SK-N-SH (cell line): Measurements from ENCODE around the gene SGCA. TPM values are rescaled to one million over a fixed set of nuclear protein-coding genes. Genes with fewer than 3 reads are reported as not detected.

ENCODE experiments used
- CTCF ChIA-PET: fragments of 300-600, 350-600 bp; formaldehyde crosslinking; extraction: SDS; loops from one replicate; lab custom pipeline; 2021; lab: Yijun Ruan, JAX
- POLR2A ChIA-PET: fragments of 350-600 bp; sonication (Branson Sonifier 250); formaldehyde crosslinking; extraction: SDS; loops from one replicate; lab custom pipeline; 2020; ENCODE audit warnings: antibody characterized with exemption, inconsistent platforms; lab: Yijun Ruan, JAX
- DNase-seq: peaks from one replicate; pipeline ENCODE4 v3.0.0; 2012
- H2AFZ ChIP-seq: fragments of 200-600 bp; sonication (generic); 2 replicates; pipeline ENCODE4 v1.8.1; 2016; ENCODE audit warnings: antibody characterized with exemption, mild to moderate bottlenecking, low read depth
- H3F3A ChIP-seq: fragments of 200-600 bp; sonication (generic); replicated peaks from 2 replicates; pipeline ENCODE3; 2016; ENCODE audit warnings: antibody characterized with exemption, mild to moderate bottlenecking; ENCODE audit not compliant: insufficient read depth
- H3K27ac ChIP-seq, 2 experiments: fragments of 200-500 bp in 1 of 2; fragments of 200-600 bp in 1 of 2; sonication (Bioruptor generic) in 1 of 2; sonication (generic), shearing (Covaris generic) in 1 of 2; 2 replicates each; pipeline versions ENCODE4 v1.5.1 to v1.6.1; 2014 to 2016; ENCODE audit warnings: low read depth in 2 of 2, inconsistent platforms in 1 of 2, low read length in 1 of 2, mild to moderate bottlenecking in 1 of 2, mixed read lengths in 1 of 2
- H3K27me3 ChIP-seq: fragments of 200-600 bp; sonication (generic), shearing (Covaris generic); 2 replicates; pipeline ENCODE4 v1.6.1; 2016; ENCODE audit warnings: mixed run types; ENCODE audit not compliant: insufficient read depth
- H3K36me3 ChIP-seq, 2 experiments: fragments of 200-500 bp in 1 of 2; fragments of 200-600 bp in 1 of 2; sonication (Bioruptor generic) in 1 of 2; sonication (generic) in 1 of 2; replicated peaks in 1 of 2; 2 replicates each; pipeline versions ENCODE3 to v1.5.1; 2014 to 2016; ENCODE audit warnings: low read length in 1 of 2, mild to moderate bottlenecking in 1 of 2; ENCODE audit not compliant: insufficient read depth in 2 of 2, control insufficient read depth in 1 of 2
- H3K4me1 ChIP-seq, 2 experiments: fragments of 200-500 bp in 1 of 2; fragments of 200-600 bp in 1 of 2; sonication (Bioruptor generic) in 1 of 2; sonication (generic), shearing (Covaris generic) in 1 of 2; 2 replicates each; pipeline versions ENCODE4 v1.5.1 to v1.6.1; 2014 to 2016; ENCODE audit warnings: low read depth in 1 of 2, low read length in 1 of 2, mixed run types in 1 of 2; ENCODE audit not compliant: insufficient read depth in 2 of 2, control insufficient read depth in 1 of 2
- H3K4me2 ChIP-seq: fragments of 200-600 bp; sonication (generic), shearing (Covaris generic); 2 replicates; pipeline ENCODE4 v1.6.1; 2017; ENCODE audit warnings: mixed run types
- H3K4me3 ChIP-seq, 2 experiments: fragments of 200-500 bp in 1 of 2; fragments of 200-600 bp in 1 of 2; sonication (Bioruptor generic) in 1 of 2; sonication (generic), shearing (Covaris generic) in 1 of 2; 2 replicates each; pipeline versions ENCODE4 v1.5.1 to v1.8.1; 2014 to 2016; ENCODE audit warnings: low read depth in 2 of 2, inconsistent platforms in 1 of 2, low read length in 1 of 2, mild to moderate bottlenecking in 1 of 2, mixed read lengths in 1 of 2, moderate library complexity in 1 of 2
- H3K79me2 ChIP-seq: fragments of 200-600 bp; sonication (generic); 2 replicates; pipeline ENCODE4 v1.8.1; 2017; ENCODE audit warnings: mild to moderate bottlenecking; ENCODE audit not compliant: insufficient read depth
- H3K9ac ChIP-seq: fragments of 200-600 bp; sonication (generic); 2 replicates; pipeline ENCODE4 v1.6.1; 2017; ENCODE audit warnings: mixed run types
- H3K9me2 ChIP-seq: fragments of 200-600 bp; sonication (generic); 2 replicates; pipeline ENCODE4 v1.6.1; 2017; ENCODE audit warnings: mixed run types
- H3K9me3 ChIP-seq: fragments of 200-600 bp; sonication (generic); 2 replicates; pipeline ENCODE4 v1.6.1; 2017; ENCODE audit warnings: mixed run types, mild to moderate bottlenecking, moderate library complexity
- H4K20me1 ChIP-seq: fragments of 200-600 bp; sonication (generic); 2 replicates; pipeline ENCODE4 v1.6.1; 2017; ENCODE audit warnings: mild to moderate bottlenecking, mixed run types; ENCODE audit not compliant: insufficient read depth
- CHD2 ChIP-seq: fragments of 150-350 bp; IDR thresholded peaks from 2 replicates; pipeline ENCODE4 v1.6.1; 2018; ENCODE audit warnings: low read length; ENCODE audit not compliant: partially characterized antibody
- EP300 ChIP-seq, 2 experiments: IDR thresholded peaks; 2 replicates each; pipeline versions ENCODE4 v1.4.0 to v1.6.1; 2012; ENCODE audit warnings: borderline replicate concordance in 1 of 2, low read depth in 1 of 2, low read length in 1 of 2
- EZH2phosphoT487 ChIP-seq: fragments of 200-600 bp; sonication (generic); IDR thresholded peaks from 2 replicates; pipeline ENCODE4 v1.6.1; 2017; ENCODE audit warnings: low read depth, mixed run types, mild to moderate bottlenecking, antibody characterized with exemption, moderate library complexity, borderline replicate concordance
- FOXM1 ChIP-seq: IDR thresholded peaks from 2 replicates; pipeline ENCODE4 v1.4.0; 2012; ENCODE audit warnings: low read depth, mild to moderate bottlenecking
- JUND ChIP-seq: IDR thresholded peaks from 2 replicates; pipeline ENCODE4 v1.4.0; 2012
- MEF2A ChIP-seq: IDR thresholded peaks from 2 replicates; pipeline ENCODE4 v1.4.0; 2012; ENCODE audit warnings: low read depth, borderline replicate concordance
- MXI1 ChIP-seq: IDR thresholded peaks from 2 replicates; pipeline ENCODE4 v1.6.1; 2012; ENCODE audit warnings: mild to moderate bottlenecking, low read depth, low read length, improper control_type of control experiment
- NFIC ChIP-seq: IDR thresholded peaks from 2 replicates; pipeline ENCODE4 v1.4.0; 2012; ENCODE audit warnings: borderline replicate concordance
- NRF1 ChIP-seq: IDR thresholded peaks from 2 replicates; pipeline ENCODE4 v1.6.1; 2012; ENCODE audit warnings: low read depth, mild to moderate bottlenecking, low read length
- POLR2AphosphoS5 ChIP-seq: IDR thresholded peaks from 2 replicates; pipeline ENCODE4 v1.6.1; 2012; ENCODE audit warnings: low read depth, low read length
- RCOR1 ChIP-seq: fragments of 150-350 bp; IDR thresholded peaks from 2 replicates; pipeline ENCODE4 v1.6.1; 2017; ENCODE audit warnings: antibody characterized with exemption, low read length
- RXRA ChIP-seq: IDR thresholded peaks from 2 replicates; pipeline ENCODE4 v1.4.0; 2012; ENCODE audit warnings: low read depth, mild to moderate bottlenecking, borderline replicate concordance
- TAF1 ChIP-seq: IDR thresholded peaks from 2 replicates; pipeline ENCODE4 v1.6.1; 2012; ENCODE audit warnings: low read depth, mild to moderate bottlenecking, low read length, moderate library complexity, borderline replicate concordance
- TCF12 ChIP-seq: IDR thresholded peaks from 2 replicates; pipeline ENCODE4 v1.4.0; 2012
- YY1 ChIP-seq: IDR thresholded peaks from 2 replicates; pipeline ENCODE4 v1.4.0; 2012; ENCODE audit warnings: low read depth, mild to moderate bottlenecking
- WGBS: methylation state at CpG from one replicate; pipeline ENCODE4 v1.1.6; 2017; ENCODE audit warnings: low lambda C conversion rate; 5-methylcytosine and 5-hydroxymethylcytosine counted together
- polyA plus RNA-seq, 3 experiments: library from polyadenylated mRNA; depleted of rRNA; stranded (reverse); fragments of >200 nt; gene quantifications; 2 replicates each; pipeline ENCODE4 v1.2.3, GENCODE V29; 2012
- TF ChIP-seq, protein P1 (sequence below): fragments of 150-350 bp; IDR thresholded peaks from 2 replicates; pipeline ENCODE4 v1.6.1; 2017; ENCODE audit warnings: antibody characterized with exemption, low read length, low read depth, borderline replicate concordance
- TF ChIP-seq, protein P2 (sequence below): IDR thresholded peaks from 2 replicates; pipeline ENCODE4 v1.4.0; 2012; ENCODE audit warnings: low read depth
- TF ChIP-seq, protein P3 (sequence below): IDR thresholded peaks from 2 replicates; pipeline ENCODE4 v1.4.0; 2012; ENCODE audit warnings: low read depth, borderline replicate concordance

Gene SGCA
- polyA plus RNA-seq, 1 of the 3 experiments (the other 2 are of a cell fraction), result not detected

DNA sequence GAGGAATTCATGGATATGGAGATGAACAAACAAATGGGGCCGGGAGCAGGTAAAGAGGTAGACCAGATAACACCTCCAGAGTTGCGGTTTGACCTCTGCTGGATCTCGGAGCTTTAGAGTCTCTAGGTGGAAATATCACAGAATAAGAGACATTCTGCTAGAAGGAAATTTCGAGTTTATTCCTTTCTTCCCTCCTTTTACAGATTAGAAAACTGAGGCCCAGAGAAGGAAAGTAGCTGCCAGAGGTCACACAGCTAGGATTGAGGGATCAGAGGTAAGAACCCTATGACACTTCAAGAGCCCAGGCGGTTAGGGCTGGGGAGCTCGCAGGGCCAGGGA, 43.3 kb downstream of the SGCA start:
- 72% methylated on average over 6 of the region's 6 CpGs for WGBS
- H3K4me3 ChIP-seq, result no peak overlapping the region

More for the DNA sequence above, 43.3 kb downstream of the SGCA start:
- H3K36me3 ChIP-seq, result no peaks in the 10 kb centered on the region
- ChIA-PET POLR2A (interaction anchor here (0.7 to 1.3 kb wide), 8 partner anchors 13 to 77 kb away, joined by 3 to 6 read pairs (median 4); no protein-coding TSS in a partner anchor), CTCF (interaction anchor here (1.0 to 25.6 kb wide), 11 partner anchors 8 to 78 kb away, joined by 3 to 2150 read pairs (median 4); partner anchors contain the start of genes COL1A1, PPP1R9B, SGCA and TMEM92)
- H3K4me2 ChIP-seq, result peak overlapping the region; percentile 54; the same call in 1 of the 2 replicates
- H2AFZ ChIP-seq, result no peak overlapping the region
- H3K9me2 ChIP-seq, result no peaks in the 10 kb centered on the region
- peak overlapping the region; percentile 97 to 100 for H3K27ac ChIP-seq
- H3K9ac ChIP-seq, result peak overlapping the region; percentile 56; the same call in 1 of the 2 replicates
- no peaks in the 10 kb centered on the region for H3K9me3 ChIP-seq
- H3K79me2 ChIP-seq, result no peaks in the 10 kb centered on the region; the same call in 1 of the 2 replicates
- TF ChIP-seq RCOR1 (no peak), NRF1 (no peak), FOXM1 (no peak), RXRA (no peak), MXI1 (no peak), JUND (no peak), MEF2A (no peak), POLR2AphosphoS5 (no peak), EP300 (IDR thresholded peaks at IDR 0.05; ENCODE audit: borderline replicate concordance in 1 of 2, low read depth in 1 of 2, low read length in 1 of 2) (no peak), TAF1 (no peak), NFIC (no peak), EZH2phosphoT487 (no peak), TCF12 (no peak), CHD2 (no peak), YY1 (no peak)
- TF ChIP-seq, protein P1, sequence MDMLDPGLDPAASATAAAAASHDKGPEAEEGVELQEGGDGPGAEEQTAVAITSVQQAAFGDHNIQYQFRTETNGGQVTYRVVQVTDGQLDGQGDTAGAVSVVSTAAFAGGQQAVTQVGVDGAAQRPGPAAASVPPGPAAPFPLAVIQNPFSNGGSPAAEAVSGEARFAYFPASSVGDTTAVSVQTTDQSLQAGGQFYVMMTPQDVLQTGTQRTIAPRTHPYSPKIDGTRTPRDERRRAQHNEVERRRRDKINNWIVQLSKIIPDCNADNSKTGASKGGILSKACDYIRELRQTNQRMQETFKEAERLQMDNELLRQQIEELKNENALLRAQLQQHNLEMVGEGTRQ, result no peak
- TF ChIP-seq, protein P2, sequence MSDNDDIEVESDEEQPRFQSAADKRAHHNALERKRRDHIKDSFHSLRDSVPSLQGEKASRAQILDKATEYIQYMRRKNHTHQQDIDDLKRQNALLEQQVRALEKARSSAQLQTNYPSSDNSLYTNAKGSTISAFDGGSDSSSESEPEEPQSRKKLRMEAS, result no peak
- TF ChIP-seq, protein P3, sequence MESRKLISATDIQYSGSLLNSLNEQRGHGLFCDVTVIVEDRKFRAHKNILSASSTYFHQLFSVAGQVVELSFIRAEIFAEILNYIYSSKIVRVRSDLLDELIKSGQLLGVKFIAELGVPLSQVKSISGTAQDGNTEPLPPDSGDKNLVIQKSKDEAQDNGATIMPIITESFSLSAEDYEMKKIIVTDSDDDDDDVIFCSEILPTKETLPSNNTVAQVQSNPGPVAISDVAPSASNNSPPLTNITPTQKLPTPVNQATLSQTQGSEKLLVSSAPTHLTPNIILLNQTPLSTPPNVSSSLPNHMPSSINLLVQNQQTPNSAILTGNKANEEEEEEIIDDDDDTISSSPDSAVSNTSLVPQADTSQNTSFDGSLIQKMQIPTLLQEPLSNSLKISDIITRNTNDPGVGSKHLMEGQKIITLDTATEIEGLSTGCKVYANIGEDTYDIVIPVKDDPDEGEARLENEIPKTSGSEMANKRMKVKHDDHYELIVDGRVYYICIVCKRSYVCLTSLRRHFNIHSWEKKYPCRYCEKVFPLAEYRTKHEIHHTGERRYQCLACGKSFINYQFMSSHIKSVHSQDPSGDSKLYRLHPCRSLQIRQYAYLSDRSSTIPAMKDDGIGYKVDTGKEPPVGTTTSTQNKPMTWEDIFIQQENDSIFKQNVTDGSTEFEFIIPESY, result no peak
- no peak for DNase-seq
- peaks cover 69 to 71% of the 10 kb centered on the region in 2 experiments for H3K4me1 ChIP-seq
- H3K27me3 ChIP-seq, result no peaks in the 10 kb centered on the region
- no peaks in the 10 kb centered on the region for H4K20me1 ChIP-seq
- H3F3A ChIP-seq, result peaks cover 48% of the 10 kb centered on the region
